ENCODE measurements around the gene DSPP.

DSPP gene

DNA sequence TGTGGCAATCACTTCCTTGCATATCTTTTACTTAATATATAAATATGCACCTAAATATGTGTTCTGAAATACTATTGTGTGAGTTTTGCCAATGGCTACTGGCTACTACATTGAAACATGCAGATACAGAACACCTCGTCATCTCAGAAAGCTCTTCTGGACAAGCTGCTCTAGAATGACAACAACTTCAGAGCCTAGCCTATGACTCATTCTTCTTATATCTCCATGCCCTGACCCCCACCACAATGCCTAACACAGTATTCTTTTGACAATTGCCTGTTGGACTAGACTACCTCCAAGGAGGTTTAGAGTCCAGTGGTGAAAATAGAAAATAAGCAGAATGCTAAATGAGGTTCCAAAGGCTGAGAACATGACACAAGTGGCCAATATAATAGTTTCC lies 24.1 kb downstream of the DSPP start:
- no peak for DNase-seq

DNA sequence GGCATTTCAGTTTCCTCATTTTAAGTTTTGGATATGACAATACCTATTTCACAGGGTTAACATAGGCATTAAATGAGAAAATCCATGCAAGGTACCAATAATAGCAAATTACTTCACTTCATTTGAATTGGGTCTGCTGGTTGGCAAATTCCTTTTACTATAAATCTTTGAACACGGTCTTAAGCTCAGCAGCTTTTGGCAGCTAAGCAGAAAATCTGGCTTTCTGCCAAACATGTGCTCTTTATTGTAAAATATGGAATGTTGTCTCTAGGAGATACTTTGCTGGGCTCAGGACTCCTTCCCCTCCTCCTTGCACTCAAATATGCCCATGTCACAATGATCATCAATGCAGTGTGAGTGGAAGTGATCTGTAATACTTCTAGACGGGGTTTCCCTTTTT lies 24.9 kb downstream of the DSPP start:
- DNase-seq, result no peak

DNA sequence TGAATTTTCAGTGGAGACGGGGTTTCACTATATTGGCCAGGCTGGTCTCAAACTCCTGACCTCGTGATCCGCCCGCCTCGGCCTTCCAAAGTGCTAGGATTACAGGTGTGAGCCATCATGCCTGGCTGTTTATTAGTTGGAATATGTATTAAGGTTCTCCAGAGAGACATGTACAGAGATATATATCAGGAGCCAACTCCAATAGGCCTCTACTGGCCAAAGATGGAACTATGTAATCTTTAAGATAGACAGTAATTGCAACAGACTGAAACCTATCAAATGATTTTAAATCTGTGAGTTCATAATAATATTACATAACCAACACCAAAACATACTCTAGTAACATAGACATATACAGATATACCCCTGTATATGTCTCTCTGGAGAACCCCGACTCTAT lies 36.0 kb downstream of the DSPP start:
- DNase-seq, result no peak

DNA sequence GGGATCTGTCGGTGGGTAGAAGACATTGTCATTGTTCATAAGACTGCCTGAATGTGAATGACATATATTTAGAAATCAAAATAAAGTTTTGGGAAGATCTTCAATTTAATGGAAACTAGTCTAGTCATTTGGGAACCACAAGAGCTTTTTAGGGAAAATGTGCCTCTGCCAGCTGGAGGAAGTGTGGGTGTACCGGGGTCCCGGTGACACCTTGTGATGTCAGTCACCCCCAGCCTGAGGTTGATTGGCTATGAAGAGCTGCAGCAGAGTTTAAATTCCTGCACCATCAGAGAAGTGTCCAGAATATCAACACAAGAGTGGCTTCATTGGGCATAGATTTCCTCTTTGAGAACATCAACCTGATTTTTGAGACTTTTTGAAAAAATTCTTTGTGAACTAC lies 41.7 kb downstream of the DSPP start, which contains the start of gene DMP1:
Gene DMP1, plus strand, starts transcription at position 301 of the 400 bp plus-strand sequence. CDS start 6,213 bp downstream, outside the sequence.
- DNase-seq, result no peak

DNA sequence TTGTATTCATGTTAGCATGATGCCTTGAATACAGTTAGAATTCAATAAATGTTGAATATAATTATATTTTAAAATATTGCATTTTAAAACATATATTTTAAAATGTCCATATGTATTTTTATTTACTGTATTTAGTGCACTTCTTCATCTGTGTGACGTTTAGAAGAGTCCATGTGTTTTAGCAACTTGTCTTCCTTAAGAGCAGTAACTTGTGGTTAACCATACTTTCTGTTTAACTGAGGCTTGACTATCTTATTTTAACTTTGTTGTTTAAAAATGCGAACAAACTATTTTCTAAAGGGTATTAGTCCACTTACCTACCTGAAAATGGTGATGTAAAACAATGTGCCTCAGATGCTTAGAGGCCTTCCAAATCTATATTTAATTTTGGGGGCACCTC lies 42.6 kb downstream of the DSPP start:
- no peak for DNase-seq

DNA sequence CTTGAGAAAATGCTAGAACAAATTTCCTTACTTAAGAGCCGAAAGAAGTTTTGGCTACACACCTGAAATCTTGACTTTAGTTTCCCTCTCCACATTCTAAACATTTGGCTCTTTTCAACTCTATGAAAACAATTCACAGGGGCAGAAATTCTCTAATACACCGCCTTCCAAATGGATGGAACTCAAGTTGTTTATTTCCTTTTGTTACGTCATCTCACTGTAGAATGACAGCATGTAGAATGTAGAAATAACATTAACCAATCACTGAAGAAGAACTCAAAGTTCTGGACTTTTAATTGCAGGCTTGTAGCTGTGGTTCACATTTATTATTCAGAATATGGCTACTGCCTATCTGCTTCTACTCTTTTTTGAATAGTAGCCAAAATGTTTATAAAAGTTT lies 43.6 kb downstream of the DSPP start:
- no peak for DNase-seq

DNA sequence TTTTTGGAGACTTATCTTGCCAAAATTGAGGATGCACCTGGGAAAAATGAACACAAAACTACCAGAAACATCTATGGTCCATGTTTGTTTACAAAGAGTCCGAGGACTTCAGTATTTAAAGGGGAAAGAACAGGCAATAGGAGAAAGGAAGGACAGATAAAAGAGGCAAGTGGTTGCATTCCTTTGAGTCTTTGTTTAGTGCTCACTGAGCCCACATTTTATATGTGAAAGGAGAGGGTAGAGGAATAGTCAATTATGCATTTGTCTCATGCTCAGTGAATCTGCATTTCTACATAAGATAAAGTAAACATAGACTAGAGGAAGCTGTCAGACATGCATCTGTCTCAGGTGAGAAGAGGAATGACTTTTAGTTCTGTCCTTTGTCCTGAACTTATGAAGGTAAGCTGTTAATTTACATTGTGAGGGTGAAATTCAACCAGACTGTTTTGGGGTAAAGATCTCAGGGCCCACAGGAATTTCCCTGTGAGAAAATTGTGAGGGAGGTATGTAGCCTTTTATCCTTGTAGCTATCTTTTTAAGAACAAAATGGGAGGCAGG lies 46.2 kb downstream of the DSPP start:
- DNase-seq, result no peak

DNA sequence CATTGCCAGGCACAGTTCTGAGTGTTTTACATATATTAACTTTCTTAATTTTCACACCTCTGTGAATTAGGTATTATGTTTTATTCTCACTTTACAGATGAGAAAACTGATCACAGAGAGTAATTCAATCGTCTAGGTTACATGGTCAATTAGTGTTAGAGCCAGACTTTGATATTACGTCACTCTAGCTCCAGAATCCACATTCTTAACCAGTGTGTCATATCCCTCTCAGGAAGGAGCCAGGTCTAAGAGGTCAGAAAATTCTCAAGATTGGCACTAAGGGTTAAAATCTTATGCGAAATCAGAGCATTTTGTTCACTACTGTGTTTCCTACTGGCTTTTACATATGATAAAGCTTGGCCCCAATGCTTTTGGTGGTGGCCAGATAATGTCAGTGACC lies 49.2 kb downstream of the DSPP start:
- no peak for DNase-seq

DNA sequence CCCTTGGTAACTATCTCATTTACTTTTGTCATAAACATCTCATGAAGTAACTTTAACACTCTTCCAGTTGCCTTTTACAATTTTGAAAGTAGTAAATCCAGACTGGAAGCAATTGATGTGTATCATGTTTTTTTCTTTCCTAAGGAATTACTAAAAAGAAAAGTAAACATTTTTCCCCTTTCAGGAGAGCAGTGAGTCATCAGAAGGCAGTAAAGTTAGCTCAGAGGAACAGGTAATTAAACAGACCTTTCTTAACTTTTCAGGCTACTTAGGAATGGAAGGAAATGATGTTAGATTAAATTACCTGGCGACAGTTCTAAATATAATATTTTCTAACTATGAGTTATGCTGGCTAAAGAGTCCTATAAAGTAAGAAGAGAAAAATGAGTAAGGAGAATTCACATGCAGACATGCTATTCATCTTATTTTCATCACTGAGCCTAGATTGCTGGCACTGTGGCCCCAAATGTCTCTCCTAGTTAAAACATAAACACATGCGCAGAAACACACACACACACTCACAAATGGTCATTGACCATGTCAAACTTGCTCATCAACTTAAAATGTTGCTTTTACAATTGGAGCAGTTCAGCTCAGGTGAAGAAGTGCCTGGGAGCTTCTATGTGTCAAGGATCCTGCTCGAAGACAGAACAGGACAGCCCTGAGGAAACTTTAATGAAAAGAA lies 51.1 kb downstream of the DSPP start:
- DNase-seq, result no peak

DNA sequence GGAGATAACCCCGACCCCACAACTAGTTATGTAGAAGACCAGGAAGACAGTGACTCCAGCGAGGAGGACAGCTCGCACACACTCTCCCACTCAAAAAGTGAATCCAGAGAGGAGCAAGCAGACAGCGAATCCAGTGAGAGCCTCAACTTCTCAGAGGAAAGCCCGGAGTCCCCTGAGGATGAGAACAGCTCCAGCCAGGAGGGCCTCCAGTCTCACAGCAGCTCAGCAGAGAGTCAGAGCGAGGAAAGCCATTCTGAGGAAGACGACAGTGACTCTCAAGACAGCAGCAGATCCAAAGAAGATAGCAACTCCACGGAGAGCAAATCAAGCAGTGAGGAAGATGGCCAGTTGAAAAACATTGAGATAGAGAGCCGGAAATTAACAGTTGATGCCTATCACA lies 54.5 kb downstream of the DSPP start:
- DNase-seq, result no peak
